ENCODE data around the gene PSMB7. TPM values are rescaled to one million over a fixed set of nuclear protein-coding genes. Genes with fewer than 3 reads are reported as not detected.

PSMB7 gene
- total and polyA plus RNA-seq, 11 donors, result 149 to 281 (median 176) TPM

DNA sequence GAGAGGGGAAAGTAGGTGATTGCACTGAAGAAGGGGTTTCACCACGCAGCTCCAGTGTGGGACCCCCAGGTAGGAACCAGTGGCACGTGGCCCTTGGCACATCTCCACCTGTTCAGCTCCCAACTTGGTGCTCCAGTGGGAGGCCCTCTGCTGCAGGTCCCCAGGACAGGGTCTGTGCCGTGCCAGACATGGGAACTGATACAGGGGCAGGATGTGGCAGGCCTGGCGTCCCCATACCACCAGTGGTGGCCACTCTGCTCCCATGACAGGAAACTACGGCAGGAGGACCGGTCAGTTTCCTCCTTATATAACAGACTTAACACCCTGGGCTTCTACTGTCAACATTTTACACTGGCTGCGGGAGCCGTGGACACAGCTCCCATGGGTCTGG is 67.3 kb downstream of the PSMB7 start:
- Histone ChIP-seq H3K27ac (no peak overlapping the region), H3K27me3 (no peaks in the 10 kb centered on the region), H3K36me3 (peaks cover 0 to 96% (median 61%) of the 10 kb centered on the region in 9 donors), H3K4me1 (peaks cover 0 to 11% (median 0%) of the 10 kb centered on the region in 12 donors), H3K9me3 (no peaks in the 10 kb centered on the region), H3K4me3 (no peak overlapping the region)
- TF ChIP-seq POLR2A (IDR thresholded peaks at IDR 0.05), result no peak
- TF ChIP-seq, protein P1, sequence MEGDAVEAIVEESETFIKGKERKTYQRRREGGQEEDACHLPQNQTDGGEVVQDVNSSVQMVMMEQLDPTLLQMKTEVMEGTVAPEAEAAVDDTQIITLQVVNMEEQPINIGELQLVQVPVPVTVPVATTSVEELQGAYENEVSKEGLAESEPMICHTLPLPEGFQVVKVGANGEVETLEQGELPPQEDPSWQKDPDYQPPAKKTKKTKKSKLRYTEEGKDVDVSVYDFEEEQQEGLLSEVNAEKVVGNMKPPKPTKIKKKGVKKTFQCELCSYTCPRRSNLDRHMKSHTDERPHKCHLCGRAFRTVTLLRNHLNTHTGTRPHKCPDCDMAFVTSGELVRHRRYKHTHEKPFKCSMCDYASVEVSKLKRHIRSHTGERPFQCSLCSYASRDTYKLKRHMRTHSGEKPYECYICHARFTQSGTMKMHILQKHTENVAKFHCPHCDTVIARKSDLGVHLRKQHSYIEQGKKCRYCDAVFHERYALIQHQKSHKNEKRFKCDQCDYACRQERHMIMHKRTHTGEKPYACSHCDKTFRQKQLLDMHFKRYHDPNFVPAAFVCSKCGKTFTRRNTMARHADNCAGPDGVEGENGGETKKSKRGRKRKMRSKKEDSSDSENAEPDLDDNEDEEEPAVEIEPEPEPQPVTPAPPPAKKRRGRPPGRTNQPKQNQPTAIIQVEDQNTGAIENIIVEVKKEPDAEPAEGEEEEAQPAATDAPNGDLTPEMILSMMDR (IDR thresholded peaks at IDR 0.05), result no peak
- intact Hi-C loops (cut with DNase I), result no loop called here
- 85 to 91% (median 89%) methylated on average over 5 to 8 of the region's 8 CpGs for WGBS, 4 donors
- DNase-seq, result peak in 2 of 5 donors; percentile 21 to 38
- ATAC-seq, result no peak

DNA sequence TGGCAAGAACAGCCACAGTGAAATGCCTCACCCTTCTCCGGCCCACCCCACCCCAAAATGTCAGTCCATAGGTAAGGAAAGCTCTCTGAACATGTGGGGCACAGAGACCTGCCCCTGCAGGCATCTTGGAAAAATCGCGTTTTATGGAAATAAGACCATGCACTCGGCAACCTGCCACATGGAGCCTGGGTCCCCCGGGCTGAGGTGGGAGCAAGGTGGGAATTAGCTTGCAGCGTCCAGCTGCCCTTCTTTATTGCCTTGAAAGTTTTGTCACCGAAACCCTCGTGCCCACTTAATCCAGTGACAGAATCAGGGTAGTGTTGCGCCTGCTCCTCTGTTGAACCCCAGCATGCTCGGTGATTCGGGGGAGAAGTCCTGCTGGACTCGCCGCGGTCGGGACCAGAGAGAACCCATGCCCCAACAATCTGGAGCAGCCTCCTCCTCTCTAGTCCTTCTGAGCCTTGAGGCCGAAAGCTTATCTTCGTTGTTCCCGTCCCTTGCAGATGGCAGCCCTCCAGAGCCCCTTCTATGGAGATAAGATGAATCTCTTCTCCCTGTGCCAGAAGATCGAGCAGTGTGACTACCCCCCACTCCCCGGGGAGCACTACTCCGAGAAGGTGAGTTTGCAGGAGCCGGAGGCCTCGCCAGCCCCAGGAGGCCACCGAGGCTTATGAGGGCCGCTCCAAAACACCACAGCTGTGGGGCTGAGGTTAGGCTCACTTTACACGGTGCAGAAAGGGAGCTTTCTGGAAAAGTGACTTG is 67.9 kb downstream of the PSMB7 start:
- Histone ChIP-seq H3K4me3 (no peak overlapping the region), H3K9me3 (no peaks in the 10 kb centered on the region), H3K4me1 (peaks cover 0 to 17% (median 1%) of the 10 kb centered on the region in 12 donors), H3K27ac (no peak overlapping the region), H3K36me3 (peaks cover 0 to 92% (median 55%) of the 10 kb centered on the region in 9 donors), H3K27me3 (no peaks in the 10 kb centered on the region)
- WGBS, 4 donors, result 69 to 81% (median 76%) methylated on average over 12 to 26 of the region's 26 CpGs
- ATAC-seq (no peak), DNase-seq (peak in 3 of 5 donors; percentile 17 to 41 (median 22))
- intact Hi-C loops (cut with DNase I), result no loop called here
- TF ChIP-seq POLR2A (IDR thresholded peaks at IDR 0.05), result no peak
- TF ChIP-seq, protein P1 (IDR thresholded peaks at IDR 0.05), result no peak

DNA sequence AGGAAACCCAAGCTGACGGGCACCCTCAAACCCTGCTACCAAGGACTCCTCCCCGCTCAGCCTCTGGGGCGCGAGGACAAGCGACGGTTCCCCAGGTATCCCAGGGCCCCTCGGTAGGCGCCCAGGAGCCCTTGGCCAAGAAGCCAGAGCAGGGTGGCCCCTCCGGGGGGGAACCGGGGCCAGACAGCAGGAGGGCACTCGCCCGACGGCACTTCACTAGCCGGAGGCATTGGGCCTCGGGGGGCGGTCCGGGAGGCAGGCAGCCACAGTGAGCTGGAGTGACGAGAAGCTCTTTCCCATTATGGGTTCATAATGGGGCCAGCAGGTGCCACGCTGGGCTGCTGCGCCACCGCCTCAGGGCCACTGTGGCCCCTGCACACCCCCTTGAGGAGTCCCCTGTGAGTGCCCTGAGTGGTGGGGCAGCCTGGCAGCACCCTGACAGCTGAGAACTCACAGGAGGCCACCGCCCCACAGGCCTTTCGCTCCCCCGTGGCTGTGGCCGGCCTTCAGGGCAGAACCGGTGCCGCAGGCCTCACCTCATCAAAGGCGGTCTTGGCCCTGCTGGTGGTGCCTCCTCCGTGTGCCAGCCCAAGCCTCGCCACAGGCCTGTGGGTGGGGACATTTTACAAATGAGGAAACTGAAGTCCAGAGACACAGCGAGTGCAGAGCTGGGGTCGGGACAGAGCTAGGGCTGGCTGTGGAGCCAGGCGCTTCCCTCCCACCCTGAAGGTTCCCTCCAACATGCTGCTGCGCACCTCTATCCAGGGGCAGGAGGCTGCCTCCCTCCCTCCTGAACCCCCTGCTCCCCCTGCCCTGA is 68.7 kb downstream of the PSMB7 start:
- ATAC-seq (no peak), DNase-seq (peak in 3 of 5 donors; percentile 14 to 57 (median 17))
- WGBS, 4 donors, result 88 to 93% (median 92%) methylated on average over 17 to 34 of the region's 34 CpGs
- no peak overlapping the region for H3K4me3 ChIP-seq
- H3K36me3 ChIP-seq, result peaks cover 0 to 92% (median 47%) of the 10 kb centered on the region in 9 donors
- no peaks in the 10 kb centered on the region for H3K9me3 ChIP-seq
- no peaks in the 10 kb centered on the region for H3K27me3 ChIP-seq
- intact Hi-C loops (cut with DNase I), result no loop called here
- H3K4me1 ChIP-seq, result peaks cover 0 to 19% (median 1%) of the 10 kb centered on the region in 12 donors
- H3K27ac ChIP-seq, result no peak overlapping the region
- TF ChIP-seq POLR2A (IDR thresholded peaks at IDR 0.05), result no peak
- TF ChIP-seq, protein P1 (IDR thresholded peaks at IDR 0.05), result no peak

DNA sequence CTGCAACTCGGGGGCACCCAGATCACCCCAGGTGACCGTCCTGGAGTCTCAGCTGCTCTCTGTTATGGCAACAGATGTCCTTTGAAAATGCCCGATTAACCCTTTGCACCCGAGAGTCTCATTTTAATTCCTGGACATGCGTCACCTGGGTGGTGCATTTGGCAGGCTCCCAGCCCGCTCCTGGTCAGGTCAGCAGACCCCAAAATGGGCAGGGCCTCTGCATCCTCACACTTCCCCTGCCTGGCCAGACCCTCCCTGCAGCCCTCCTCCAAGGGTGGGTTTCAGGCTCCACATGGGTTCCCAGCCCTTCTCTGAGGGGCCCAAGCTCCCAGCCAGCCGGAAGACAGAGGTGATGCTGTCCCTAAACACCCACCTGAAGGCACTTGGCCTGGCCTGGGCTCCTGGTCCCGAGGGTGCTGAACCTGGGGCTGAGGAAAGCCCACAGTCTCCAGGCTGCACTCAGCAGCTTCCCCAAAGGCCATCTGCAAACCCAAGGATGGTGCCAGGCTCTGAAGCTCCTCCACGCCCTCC is 69.4 kb downstream of the PSMB7 start:
- H3K27me3 ChIP-seq, result no peaks in the 10 kb centered on the region
- peaks cover 0 to 89% (median 43%) of the 10 kb centered on the region in 9 donors for H3K36me3 ChIP-seq
- H3K4me1 ChIP-seq, result peaks cover 0 to 19% (median 1%) of the 10 kb centered on the region in 12 donors
- WGBS, 4 donors, result 86 to 92% (median 89%) methylated on average over 9 of the region's 9 CpGs
- intact Hi-C loops (cut with DNase I), result no loop called here
- no peak overlapping the region for H3K4me3 ChIP-seq
- no peak overlapping the region for H3K27ac ChIP-seq
- no peaks in the 10 kb centered on the region for H3K9me3 ChIP-seq
- TF ChIP-seq, protein P1 (IDR thresholded peaks at IDR 0.05), result no peak
- no peak for TF ChIP-seq POLR2A (IDR thresholded peaks at IDR 0.05)
- ATAC-seq (no peak), DNase-seq (peak in 2 of 5 donors; percentile 25 to 53)

Measured in heart left ventricle (tissue), 16 donors.